Ureter (tissue), 1 donor: ENCODE data around the gene CCDC192. TPM values are rescaled to one million over a fixed set of nuclear protein-coding genes. Genes with fewer than 3 reads are reported as not detected.

Experiments
- DNase-seq: peaks from one replicate; pipeline ENCODE4 v3.0.0-alpha.2; 2020; ENCODE audit warnings: low spot score
- total RNA-seq: library from RNA; stranded (reverse); gene quantifications from one replicate; pipeline ENCODE4 v1.2.4, GENCODE V29; 2023
- donor health status: DM: yes; HTN: yes; CAD: no.

CCDC192 gene
- total RNA-seq, 1 donor from 2014 or later = 1.2 TPM

DNA sequence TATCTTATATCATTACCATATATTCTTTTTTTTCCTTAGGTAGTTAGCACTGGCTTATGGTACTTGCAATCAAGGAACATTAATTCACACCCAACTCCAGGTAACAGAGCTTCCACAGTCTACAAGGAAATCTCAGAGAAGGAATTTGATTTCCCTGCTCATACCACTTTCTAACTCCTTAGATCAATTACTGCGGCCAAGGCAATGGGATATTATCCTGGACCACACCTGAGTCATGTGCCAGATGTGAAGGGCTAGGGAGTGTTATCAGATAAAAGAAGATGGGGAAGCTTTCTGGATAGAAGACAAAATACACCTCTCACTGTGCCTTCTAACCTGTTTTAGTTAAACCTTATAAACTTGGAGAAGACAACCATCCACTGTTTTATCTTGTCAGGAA, 181.2 kb downstream of the CCDC192 start:
- no peak for DNase-seq

DNA sequence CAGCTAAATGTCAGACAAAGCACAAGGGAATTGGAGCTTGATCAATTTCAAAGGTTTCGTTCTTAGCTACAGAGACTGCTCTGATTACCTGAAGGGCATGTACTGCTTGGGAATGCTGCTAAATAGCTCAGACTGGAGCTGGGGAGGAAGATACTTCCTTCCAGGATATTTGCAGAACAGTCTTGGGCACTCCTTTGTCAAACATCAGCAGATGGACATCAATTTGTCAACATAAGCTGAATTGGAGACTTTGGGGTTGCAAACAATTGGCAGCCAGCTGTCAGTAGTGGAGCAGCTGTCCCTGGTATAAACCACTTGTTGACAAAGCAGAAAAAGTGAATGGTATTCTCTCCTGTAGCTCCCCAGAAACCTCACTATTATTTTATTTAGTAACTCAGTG, 182.0 kb downstream of the CCDC192 start:
- no peak for DNase-seq

DNA sequence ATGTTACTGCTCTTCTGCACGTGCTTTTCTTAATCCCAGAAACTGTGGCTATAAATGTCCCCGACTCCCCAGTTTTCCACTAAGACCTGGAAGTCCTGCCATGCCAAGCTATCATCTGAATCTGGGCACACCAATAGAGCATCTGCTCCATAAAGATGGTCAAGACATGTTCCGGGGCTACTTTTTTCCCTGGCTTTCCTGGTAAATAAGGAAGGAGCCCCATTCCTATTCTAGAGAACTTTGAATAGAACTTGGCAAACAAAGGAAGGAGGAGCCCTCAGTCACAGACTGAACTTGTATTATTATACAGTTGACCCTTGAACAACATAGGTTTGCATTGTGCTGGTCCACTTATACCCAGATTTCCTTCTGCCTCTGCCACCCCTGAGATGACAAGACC, 182.9 kb downstream of the CCDC192 start:
- DNase-seq = no peak

DNA sequence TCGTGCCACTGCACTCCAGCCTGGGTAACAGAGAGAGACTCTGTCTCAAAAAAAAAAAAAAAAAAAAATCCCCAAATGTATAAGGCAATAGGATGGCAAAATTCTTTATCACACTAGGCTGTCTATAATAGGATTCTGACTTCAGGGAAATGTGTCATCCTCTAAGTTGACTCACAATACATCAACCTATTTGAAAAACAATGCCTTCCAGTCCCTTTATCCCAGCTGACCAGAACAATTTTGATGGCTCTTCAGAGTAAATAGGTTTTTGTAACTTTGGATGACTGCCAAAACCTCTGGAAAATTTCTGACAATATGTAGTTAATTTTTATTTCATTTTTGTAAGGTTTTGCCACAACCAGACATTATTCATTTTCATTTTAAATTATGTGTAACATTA, 184.1 kb downstream of the CCDC192 start:
- DNase-seq = no peak

DNA sequence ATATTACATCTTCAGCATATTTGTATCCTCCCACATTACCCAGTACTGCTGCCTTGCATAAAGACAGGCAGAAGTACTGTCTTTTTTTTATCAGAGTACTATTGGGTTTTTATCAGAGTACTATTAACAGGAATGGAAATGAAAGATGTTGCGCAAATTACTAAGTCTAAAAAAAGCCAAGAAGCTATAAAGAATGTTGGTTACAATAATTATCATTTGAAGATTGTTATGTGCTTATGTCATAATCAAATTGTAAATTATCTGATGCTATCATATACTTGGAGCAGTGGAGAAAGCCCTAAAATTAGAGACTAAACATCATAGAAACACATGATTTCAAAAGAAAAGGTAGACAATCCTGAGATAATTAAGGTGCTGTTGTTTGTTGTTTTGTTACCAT, 188.8 kb downstream of the CCDC192 start:
- no peak for DNase-seq

DNA sequence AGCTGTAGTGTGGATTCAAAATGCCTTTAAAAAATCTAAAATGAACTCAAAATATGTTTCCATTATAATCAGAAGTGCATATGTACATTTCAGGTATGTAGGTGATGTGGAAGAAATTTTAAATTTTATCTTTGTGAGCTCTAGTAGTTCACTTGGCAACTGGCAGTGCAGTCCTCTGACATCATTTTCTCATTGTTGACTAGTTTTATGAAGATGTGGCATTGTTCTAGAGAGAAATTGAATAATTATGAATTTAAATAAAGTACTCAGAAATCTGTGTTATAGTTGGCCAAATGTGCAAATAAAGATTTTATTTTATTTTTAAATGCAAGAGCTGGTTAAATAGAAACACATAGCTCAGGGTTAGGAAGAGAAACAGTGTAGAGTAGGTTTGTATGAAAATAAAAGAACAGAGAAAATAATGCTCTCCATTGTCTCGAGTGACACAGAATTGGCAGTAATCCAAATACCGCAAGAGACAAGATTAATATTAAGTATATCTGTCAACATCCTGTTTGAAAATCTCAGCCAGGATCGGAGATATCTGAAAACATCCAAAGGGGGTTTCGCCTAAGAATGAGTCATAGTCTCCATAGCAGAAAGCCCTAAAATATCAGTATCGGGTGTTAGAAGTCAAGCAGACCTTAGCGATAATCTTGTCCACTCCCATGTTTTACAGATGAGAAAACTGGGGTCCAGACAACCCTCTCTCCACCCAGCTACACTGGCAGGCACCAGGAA, 189.4 kb downstream of the CCDC192 start:
- DNase-seq = no peak

DNA sequence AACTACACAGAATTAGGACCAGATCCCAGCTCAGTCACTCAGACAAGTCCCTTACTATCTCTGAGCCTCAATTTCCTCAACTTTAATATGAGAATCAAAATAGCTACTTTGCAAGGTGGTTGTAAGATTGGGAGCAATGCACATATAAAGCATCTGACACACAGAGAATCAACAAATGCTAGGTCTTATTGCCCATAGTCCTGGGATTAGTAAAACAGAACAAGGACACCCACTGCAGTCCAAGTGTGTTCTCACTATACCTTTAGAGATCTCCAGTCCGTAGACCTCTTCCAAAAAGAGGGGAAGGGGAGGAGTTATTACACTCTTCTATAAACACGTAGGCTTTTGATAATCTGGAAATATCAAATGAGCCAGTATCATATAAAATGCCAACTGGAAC, 190.0 kb downstream of the CCDC192 start:
- DNase-seq = no peak

DNA sequence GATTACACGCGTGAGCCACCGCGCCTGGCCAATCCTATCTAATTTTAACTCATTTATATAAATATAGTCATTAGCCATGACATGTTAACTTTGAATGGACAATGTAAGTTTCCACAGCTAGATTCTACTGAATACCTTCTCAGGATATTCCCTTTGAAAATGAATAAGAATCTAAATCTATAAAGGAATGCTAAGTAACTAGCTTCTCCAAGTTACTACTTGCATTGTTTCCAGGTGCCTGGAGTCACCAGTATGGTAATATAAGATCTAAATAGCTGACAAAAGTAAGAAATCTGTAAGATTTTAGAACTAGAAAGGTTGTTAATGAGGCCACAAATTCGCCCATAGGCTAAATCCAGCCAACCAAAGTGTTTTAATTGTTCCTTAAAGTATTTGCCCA, 191.3 kb downstream of the CCDC192 start:
- DNase-seq = no peak

DNA sequence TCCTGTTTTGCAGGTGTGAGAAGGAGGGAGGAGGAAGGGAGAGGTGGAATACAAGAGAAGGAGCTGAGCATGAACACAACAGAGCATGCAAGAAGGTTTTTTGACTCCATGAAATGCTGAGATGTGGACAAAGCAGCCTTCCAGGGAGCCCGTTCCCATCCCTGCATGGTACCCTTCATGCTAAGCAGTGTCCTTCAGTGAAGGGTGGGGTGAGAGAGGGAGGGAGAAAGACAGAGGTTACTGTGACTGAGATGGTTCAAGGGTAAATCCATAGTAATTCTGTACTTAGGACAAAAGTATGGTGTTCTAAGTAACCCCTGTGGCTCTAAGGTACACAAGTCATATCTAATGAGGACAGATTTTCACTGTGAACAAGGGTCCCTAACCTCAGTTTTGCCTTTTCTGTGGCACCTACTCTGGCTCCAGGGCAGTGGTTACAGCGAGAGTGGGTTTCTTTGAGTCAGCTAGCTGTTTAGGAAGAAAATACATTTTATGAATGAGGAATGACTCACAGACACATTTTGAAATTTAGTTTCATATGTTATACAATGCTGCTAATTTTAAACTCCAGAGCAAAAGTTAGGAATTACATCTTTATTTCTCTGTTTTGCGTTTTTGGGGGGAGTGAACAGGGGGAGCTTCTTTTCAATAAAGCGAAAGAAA, 195.5 kb downstream of the CCDC192 start:
- no peak for DNase-seq

DNA sequence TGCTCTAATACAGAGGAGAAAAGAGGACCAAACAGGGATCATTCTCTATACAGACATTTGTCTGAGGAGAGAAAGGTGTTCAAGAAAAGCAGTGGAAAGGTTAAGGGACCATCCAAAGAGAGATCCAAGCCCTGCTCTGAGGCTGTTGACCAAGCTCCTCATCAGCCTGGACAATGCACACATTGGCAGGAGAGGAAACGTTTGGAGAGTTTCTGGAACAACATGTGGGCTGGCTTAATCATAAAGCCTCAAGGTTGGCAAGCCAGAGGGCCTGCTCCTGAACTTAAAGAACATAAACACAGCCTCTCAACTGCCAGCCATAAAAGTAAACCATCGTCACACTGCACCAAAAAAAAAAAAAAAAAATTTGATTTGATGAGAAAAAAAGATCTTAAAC, 196.0 kb downstream of the CCDC192 start:
- DNase-seq = no peak

DNA sequence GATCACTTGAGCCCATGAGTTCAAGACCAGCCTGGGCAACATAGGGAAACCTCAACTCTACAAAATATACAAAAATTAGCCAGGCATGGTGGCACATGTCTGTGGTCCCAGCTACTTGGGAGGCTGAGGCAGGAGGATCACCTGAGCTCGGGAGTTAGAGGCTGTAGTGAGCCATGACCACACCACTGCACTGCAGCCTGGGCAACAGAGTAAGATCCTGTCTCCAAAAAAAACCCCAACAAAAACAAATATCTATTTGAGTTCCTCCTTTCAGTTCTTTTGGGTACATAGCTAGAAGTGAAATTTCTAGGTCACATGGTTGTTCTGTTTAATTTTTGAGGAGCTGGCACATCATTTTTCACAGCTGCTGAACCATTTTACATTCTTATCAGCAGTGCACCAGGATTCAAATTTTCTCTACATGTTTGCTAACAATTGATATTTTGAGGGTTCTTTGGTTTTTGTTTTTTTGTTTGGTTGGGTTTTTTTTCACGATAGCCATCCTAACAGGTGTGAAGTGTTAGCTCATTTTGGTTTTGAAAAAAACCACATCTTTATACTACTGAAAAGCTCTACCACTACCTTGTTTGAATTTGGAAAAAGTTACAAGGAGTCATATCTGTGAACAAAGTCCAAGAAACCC, 203.5 kb downstream of the CCDC192 start:
- no peak for DNase-seq

DNA sequence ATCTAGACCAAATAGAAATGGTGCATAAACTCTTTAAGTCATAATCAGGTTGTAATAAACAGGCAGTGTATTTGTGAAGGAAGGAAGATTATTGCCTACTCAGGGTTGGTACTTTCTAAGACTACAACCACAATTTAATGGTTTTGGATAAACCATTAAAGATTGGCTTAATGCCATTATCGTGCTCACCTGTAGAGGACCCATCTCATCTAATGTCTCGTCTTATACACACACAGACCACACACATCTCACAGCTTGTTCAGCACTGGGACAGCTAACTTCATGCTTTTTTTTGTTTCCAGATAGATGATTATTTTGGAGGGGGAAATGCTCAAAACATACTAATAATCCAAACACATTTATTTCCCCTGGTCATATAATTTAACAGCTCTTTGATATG, 204.7 kb downstream of the CCDC192 start:
- DNase-seq = no peak

DNA sequence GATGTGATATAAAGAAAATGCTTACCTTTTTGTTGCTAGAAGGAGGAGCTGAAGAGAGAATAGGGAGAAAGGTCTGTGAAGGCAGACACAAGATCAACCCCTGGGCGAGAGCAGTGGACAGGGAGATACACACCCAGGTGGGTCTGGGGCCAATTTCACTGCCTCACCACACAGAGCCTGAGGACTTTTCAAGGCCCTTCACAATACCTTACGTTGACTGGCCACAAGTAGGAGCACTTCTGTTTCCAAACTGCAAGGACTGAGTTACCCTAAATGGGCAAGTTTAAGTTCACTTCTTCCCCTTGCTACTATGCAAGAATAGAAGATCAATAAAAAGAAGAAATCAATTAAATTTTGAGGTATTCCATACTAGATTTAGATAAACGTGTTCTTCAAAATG, 205.9 kb downstream of the CCDC192 start:
- no peak for DNase-seq

DNA sequence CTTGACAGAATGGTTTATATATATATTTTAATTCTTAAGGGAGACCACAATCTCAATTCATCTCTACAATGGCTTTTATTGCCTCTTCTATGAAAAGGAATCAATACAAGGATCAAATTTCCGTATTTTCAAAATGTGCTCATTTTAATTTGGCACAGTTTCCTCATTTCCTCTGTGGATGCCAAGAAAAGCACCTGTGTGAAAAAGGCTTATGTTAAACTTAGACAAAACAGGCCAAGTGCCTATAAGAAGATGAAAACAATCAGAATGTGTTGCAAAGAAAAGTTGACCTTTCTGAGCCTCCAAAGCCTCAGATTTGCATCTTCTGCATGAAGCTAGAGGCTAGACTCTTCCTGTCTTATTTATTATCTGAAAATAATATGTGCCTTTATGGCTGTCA, 206.6 kb downstream of the CCDC192 start:
- DNase-seq = no peak

DNA sequence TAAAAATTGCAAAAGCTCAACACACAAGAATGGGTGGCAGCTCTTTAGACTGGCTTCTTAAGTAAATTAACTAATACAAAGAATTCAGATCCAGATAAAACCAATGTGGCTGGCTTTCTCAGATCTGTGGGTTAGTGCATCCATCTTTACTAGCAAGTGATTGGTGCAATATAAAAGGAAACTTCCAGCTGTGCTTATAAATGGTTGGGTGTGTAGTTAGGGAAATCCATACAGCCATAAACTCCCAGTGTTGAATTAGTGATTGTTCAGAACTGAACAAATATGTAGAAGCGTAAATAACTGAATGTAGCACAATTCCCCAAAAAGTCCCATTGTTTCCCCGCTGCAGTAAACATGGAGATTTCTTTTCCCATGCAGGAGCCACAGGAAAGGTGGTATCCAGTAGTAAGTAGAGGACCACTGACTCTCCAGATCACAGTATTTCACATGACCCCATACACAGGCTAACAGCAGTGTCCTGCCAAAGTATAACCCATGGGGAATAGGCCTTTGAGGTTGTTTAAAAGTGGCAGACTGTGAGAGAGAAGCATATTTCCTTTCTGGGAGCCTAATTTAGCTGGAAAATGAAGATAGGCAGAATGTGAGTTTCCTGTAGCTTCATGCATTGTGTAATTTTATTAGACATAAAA, 207.2 kb downstream of the CCDC192 start:
- DNase-seq = no peak

DNA sequence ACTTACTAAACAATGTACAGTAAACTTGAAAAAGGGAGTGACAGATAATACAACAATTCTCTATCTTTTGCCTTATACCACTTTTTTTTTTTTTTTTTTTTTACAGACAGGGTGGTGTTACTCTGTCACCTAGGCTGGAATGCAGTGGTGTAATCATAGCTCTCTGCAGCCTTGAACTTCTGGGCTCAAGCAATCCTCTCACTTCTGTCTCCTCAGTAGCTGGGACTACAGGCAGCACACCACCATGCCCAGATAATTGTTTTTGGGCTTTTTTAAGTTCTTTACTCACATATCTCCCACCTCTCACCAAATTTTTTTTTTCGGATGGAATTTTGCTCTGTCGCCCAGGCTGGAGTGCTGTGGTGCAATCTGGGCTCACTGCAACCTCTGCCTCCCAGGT, 208.4 kb downstream of the CCDC192 start:
- no peak for DNase-seq

DNA sequence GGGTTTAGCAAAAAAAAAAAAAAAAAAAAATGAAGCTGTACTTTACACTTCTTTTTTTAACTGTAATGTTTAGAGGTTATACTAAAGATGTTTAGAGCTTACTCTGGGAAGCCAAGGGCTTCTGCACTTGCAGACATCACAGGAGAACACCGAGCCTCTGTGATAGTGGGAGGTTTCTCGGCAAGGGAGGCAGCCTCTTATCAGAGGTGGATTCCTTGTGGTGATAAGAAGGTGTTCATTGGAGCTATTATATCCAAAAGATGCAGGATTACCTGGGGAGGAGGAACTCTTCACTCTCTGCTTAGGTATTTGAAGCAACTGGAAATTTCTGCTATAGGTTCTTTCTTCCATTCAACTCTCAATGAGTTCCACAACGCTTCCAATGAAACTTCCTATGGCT, 209.2 kb downstream of the CCDC192 start:
- DNase-seq = no peak

DNA sequence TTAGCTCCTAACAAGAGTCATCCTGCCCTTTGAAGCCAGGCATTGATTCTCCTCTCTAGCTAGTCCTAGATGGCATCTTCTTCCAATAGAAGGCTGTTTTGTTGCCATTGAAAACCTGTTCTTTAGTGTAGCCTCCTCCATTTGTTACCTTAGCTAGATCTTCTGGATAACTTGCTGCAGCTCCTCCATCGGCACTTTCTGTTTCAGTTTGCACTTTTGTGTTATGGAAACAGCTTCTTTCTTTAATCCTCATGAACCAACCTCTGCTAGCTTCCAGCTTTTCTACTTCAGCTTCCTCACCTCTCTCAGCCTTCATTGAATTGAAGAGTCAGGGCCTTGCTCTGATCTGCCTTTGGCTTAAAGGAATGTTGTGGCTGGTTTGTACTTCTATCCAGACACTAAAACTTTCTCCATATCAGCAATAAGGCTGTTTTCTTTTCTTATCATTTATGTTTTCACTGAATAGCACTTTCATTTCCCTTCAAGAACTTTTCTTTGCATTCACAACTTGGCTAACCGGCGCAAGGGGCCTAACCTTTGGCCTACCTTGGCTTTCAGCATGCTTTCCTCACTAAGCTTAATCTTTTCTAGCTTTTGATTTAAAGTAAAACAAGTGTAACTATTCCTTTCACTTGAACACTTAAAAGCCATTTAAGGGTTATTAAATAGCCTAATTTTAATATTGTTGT, 213.8 kb downstream of the CCDC192 start:
- DNase-seq = no peak

DNA sequence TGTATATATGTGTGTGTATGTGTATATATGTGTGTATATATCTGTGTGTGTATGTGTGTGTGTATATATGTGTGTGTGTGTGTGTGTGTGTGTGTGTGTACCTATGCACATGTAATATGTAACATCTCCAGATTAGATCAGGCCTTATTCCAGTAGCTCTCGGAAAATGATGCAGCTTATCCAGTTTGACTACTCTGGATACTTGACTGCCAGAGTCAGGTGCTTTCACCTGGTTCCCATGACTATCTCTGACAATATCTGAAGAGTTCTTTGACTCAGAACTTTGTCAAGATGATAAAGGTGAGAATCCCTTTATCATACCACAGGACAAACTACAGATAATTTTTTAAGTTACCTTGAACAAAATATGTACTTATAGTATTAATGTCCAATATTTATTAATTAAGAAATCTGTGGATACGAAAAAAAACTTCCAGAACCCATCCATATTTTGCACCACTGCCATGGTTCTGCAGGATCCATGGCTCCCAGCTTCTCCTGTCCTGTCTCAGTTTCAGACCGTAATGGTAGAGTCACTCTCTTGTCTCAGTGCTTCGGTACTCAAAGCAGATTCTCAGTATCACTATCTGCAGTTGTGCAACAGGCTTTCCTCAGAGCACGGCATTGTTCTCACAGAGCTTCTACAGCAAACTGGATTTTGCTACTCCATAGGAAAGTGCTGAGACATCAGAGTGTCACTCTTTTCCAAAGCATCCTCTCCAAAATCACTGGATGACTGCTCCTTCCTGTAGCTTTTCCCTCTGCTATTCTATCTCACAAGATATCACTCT, 216.0 kb downstream of the CCDC192 start:
- DNase-seq = no peak

DNA sequence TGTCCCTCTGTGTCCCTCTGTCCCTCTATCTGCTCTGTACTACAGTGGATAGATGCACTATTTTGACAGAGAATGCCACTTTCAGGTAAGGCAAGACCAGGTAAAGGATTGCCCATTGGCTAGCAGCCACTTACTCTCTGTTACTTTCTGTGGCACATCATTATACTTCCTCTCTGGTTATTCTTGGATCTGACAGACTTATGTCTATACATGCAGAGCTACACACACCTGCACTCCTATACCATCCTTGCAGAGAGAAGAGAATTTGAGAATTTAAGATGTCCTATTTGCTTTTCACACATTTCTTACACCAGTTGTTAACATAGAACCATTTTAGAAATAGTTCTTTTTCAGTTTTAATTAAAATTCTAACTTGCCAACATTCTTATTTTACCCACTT, 216.6 kb downstream of the CCDC192 start:
- no peak for DNase-seq

DNA sequence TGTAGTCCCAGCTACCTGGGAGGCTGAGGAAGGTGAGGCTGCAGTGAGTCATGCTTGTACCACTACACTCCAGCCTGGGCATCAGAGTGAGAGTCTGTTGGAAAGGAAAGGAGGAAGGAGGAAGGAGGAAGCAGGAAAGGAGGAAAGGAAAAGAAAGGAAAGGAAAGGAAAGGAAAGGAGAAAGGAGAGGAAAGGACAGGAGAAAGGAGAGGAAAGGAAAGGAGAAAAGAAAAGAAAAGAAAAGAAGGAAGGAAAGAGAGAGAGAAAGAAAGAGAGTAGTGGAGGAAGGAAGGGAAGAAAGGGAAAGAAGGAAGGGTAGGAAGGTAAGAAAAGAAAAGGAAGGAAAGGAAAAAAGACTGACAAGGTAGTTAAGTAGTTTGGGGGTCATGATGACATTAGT, 217.7 kb downstream of the CCDC192 start:
- DNase-seq = no peak
